COLO668 (cell line): ENCODE results near the gene SLC6A18.

ENCODE experiments used
- DNase-seq: peaks from one replicate; lab custom pipeline; 2025; ENCODE audit not compliant: unreplicated experiment; lab: John Stamatoyannopoulos, UW

The SLC6A18 gene

DNA sequence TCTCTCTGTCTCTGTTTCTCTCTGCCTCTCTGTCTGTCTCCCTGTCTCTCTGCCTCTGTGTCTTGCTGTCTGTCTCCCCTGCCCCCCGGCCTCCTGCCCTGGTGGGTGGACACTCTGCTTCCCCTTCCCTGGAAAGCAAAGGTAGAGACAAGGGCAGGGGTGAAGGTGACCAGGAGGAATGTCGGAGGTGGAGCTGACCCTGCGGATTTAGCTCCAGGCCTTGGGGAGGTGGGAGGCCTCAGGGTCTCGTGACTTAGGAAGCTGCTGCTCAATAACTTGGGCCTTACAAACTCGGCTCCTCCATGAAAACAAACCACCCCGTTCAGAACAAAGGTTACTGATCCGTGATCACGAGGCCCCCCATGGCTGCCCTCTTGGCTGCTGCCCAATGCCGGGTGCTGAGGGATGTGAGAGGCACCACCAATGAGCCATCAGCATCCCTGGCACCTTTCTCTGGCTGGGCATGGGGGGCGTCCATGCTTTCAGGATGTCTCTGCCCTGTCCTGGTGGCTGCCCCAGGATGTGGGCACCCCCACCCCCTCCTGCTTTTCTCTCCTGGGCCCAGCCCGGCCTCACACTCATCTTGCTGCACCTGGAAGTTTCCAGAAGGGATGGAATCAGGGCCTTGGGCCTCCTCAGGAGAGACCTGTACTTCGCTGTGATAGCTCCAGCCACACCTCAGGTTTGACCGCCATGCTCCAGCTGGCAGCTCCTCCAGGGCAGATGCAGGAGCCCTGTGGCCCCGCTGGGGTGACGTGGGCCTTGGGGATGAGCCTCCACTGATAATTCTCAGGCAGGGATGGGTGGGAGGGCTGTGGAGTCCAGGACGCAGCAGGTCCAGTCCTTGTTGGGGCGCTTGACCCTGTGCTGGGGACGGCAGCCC is 38.6 kb upstream of the SLC6A18 start:
- DNase-seq: no peak

DNA sequence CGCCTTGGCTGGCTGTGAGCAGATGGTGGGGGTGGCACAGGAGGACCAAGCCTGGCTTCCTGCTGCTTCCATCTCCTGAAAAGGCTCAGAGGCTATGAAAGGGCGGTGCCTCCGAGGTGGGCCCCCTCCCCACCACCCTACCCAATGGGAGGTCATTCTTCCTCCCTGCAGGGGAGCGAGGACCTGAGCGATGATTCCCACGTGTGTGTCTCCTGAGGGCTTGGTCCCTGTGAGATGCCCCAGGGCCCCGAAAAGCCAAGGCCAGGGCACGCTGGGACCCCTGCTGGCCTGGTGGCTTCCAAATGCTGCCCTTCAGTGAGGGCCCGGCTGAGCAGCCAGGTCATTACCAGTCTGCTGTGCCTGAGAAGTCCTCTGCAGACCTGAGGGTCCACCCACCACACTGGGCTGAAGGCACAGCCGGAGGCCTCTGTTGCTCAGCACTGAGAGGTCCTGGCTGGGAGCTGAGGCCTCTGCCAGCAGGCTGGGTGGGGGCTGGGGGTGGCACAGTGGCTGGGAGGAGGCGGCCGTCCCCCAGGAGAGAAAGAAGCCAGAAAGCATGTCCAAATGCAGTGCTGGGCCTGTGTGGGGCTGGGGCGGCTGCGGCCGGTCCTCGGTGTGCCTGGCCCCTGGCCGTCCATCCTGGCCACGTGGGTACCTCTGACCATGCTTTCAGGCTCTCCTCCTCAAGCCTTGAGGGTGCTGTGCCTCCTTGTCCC is 37.8 kb upstream of the SLC6A18 start:
- DNase-seq: no peak

GRCh38 chr5:1187950-1188334 is 37.2 kb upstream of the SLC6A18 start:
- no peak for DNase-seq

DNA sequence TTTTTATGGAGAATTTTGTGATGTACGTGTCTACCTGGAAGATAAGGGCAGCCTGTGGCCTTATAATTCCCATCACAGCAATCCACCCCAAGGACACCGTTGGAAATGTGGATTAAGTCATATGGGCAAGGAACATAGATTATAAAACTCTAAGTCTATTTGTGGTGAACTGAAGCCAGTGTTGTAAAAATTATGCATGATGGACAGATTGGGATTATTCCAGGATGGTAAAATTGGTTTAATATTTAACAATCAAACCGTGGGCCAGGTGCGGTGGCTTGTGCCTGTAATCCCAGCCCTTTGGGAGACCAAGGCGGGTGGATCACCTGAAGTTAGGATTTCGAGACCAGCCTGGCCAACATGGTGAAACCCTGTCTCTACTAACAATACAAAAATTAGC is 36.7 kb upstream of the SLC6A18 start:
- DNase-seq: no peak

DNA sequence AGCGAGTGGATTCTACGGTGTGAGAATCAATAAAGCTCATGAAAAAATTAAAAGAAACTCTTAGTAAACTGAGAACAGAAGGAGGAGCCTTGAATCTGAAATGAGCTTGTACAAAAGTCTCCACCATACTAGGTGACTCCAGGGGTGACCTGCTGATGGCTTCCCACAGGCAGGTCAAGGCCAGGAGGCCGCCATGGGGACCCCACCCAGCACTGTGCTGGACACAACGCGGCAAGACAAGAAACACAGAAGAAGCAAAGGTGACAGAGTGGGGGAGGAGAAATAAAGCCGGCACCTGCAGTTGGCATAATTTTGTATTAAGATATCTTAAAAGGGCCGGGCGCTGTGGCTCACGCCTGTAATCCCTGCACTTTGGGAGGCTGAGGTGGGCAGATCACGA is 35.9 kb upstream of the SLC6A18 start:
- DNase-seq: no peak

- no peak for DNase-seq
These were observed 34.9 kb upstream of the SLC6A18 start for GRCh38 chr5:1190278-1190677.

DNA sequence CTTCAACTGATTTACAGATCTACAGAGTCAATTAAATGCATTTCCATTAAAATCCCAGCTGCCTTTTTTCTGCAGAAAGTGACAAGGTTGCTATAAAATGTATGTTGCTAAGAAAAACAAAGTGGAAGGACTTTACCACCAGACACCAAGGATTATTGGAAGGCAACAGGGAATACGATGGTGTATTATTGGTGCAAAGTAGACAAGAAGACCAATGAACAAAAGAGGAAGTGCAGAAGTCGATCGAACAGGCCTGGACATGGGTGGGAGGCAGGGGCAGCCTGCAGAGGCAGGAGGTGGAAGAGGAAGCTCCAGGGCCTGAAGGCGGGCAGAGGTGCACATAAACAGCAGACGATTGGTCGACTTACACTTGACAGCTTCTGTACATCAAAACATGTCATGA is 34.3 kb upstream of the SLC6A18 start:
- DNase-seq: no peak

GRCh38 chr5:1192971-1193590 is 32.1 kb upstream of the SLC6A18 start:
- no peak for DNase-seq

GRCh38 chr5:1193591-1193985 is 31.6 kb upstream of the SLC6A18 start:
- peak; percentile 37 for DNase-seq

GRCh38 chr5:1194378-1194777 is 30.8 kb upstream of the SLC6A18 start:
- no peak for DNase-seq

- DNase-seq: no peak
These were observed 29.7 kb upstream of the SLC6A18 start for GRCh38 chr5:1195439-1195838.

GRCh38 chr5:1195916-1196315 is 29.3 kb upstream of the SLC6A18 start:
- DNase-seq: no peak

GRCh38 chr5:1196562-1196961 is 28.6 kb upstream of the SLC6A18 start:
- DNase-seq: no peak

DNA sequence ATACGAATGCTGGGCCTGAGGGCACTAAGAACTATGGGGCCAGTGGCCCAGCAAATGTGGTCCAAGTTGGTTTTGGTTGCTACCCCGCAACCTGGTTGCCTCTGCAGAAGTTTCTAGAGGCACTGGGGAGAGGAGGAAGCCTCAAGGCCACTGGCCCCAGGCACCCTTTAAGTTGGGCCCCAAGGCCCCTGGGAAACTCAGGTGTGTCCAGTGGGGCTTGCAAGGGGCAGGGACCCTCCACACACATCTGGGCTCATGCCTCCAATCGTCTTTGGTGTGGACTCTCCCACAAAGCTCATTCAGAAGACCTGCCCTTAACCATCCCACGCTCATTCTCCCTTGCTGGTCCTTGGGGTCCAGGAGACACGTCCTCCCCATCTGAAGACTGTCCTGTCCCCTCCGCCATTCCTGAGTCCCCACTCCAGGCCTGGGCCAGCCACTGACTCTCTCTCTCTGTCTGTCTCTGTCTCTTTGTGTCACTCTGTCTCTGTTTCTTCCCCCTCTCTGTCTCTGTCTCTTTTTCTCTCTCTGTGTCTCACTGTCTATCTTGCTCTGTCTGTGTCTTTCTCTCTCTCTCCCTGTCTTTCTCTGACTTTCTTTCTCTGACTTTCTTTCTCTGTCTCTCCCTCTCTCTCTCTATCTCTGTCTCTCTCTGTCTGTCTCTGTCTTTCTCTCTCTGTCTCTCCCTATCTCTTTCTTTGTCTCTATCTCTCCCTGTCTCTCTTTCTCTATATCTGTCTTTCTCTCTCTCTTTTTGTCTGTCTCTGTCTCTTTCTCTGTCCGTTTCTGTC is 27.1 kb upstream of the SLC6A18 start:
- DNase-seq: no peak

DNA sequence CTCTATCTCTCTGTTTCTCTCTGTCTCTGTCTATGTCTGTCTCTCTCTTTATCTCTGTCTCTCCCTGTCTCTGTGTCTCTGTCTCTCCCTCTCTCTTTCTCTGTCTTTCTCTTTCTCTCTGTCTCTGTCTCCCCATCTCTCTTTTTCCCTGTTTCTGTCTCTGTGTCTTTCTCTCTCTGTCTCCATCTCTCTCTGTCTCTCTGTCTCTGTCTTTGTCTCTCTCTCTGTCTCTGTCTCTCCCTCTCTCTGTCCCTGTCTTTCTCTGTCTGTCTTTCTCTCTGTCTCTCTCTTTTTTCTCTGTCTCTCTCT is 25.9 kb upstream of the SLC6A18 start:
- DNase-seq: no peak

- no peak for DNase-seq
These were observed 25.3 kb upstream of the SLC6A18 start for GRCh38 chr5:1199649-1200494.

DNA sequence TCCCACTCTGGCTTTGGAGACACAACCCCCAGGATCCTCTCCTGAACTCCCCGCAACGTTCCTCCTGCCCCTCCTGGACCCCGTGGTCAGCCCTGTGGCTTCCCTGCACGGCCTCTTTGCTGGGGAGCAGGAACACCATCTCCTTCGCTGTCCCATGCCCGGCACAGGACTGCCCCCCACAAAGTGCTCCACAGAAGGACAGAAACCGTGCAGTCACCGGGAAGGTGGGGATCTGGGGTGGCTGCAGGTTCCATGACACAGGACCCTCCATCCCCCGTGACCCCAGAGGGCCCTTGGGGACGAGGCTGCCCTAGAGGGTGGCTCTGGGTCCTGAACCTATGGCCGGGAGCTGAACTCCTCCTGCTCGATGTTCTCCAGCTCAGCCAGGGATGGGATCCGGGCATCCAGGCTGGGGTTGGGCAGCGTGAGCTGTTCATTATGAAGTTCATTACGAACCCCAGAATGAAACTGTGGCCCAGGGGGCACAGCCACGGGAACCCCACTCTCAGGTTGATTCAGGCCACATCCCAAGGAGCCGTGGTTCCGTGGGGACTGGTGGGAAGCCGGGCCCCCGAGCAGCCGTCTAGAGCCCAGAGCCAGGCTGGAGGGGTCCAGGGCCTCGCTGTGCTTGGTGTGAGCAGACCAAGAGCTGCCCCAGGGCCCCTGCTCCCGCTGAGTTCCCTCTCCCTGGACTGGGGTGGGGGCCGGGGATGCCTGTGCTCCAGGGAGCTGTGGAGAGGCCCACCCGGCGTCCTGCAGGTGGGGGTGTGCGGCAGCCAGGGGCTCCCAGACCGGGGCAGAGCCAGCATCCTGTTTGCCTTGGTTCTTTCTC is 24.5 kb upstream of the SLC6A18 start:
- DNase-seq: no peak

DNA sequence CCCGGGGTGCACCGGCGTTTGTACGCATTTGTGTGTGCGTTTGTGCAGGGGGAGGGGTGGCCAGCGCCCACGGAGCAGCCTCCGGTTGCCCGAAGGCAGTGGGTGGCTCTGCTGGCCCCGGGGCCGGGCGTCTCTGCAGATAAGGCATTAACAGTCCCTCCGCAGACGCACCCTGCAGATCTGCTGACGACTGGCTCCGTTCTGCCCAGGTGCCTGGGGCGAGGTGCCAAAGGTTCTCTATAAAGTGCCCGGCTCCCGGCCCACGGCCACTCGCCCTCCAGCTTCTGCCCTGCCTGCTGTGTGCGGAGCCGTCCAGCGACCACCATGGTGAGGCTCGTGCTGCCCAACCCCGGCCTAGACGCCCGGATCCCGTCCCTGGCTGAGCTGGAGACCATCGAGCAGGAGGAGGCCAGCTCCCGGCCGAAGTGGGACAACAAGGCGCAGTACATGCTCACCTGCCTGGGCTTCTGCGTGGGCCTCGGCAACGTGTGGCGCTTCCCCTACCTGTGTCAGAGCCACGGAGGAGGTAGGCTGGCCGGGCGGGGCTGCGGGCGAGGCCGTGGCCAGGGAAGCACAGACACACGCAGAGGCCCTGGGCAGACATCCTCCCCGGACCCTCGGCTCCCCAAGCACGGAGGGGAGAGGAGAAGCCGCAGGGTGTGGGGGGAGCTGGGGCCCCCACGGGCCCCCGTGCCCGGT is 23.7 kb upstream of the SLC6A18 start, which contains the start of gene SLC6A19:
TSS of gene SLC6A19 (plus strand) at position 269 of the 699 bp plus-strand sequence. CDS start at position 325, 56 bp downstream.
- DNase-seq: peak; percentile 54
